ENCODE data around the gene FJX1.

Gene FJX1

DNA sequence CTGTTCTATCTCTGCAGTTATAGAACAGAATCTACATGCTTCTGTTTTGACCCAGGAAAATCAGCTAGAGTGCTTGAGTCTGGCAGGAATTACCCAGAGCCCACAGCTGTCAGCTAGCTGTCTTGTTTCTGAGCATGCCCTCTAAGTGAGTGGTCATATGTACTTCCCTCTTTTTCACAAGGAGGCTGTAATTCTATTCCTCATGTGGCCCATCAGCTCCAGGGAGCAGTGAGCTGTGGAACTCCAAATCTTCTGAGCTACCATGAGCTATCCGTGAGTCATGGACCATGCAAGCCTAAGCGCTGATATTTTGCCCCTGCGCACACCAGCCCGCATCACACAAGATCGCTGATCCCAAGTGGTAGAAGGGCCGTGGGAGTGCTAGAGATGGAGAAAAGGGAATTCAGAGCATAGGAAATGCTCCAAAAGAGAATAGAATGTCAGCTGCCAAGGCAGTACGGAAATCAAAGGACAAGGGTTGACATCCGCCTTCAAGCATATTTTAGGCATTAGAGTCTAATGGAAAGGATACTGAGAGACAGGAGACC, 5.4 kb downstream of the FJX1 start:
- no peaks in the 10 kb centered on the region for H3K9me3 ChIP-seq (ENCODE audit: control insufficient read depth, insufficient read depth, low read length)
- H3K4me3 ChIP-seq (ENCODE audit: low read length): no peak overlapping the region
- H3K9me2 ChIP-seq (replicated peaks; ENCODE audit: control insufficient read depth, low read length): no peaks in the 10 kb centered on the region
- no peak for TF ChIP-seq EZH2phosphoT487 (IDR thresholded peaks at IDR 0.05; ENCODE audit: borderline replicate concordance, low read length)
- TF ChIP-seq, protein P1, sequence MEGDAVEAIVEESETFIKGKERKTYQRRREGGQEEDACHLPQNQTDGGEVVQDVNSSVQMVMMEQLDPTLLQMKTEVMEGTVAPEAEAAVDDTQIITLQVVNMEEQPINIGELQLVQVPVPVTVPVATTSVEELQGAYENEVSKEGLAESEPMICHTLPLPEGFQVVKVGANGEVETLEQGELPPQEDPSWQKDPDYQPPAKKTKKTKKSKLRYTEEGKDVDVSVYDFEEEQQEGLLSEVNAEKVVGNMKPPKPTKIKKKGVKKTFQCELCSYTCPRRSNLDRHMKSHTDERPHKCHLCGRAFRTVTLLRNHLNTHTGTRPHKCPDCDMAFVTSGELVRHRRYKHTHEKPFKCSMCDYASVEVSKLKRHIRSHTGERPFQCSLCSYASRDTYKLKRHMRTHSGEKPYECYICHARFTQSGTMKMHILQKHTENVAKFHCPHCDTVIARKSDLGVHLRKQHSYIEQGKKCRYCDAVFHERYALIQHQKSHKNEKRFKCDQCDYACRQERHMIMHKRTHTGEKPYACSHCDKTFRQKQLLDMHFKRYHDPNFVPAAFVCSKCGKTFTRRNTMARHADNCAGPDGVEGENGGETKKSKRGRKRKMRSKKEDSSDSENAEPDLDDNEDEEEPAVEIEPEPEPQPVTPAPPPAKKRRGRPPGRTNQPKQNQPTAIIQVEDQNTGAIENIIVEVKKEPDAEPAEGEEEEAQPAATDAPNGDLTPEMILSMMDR (IDR thresholded peaks at IDR 0.05; ENCODE audit: low read depth, low read length, poor library complexity, severe bottlenecking): no peak
- H4K20me1 ChIP-seq (ENCODE audit: control insufficient read depth, insufficient read depth, low read depth, low read length): no peaks in the 10 kb centered on the region
- no peaks in the 10 kb centered on the region for H3K4me1 ChIP-seq (ENCODE audit: control insufficient read depth, low read length)
- H3K79me2 ChIP-seq (ENCODE audit: control insufficient read depth, low read length): no peaks in the 10 kb centered on the region
- H3K27me3 ChIP-seq (ENCODE audit: control insufficient read depth, low read length): peaks cover 22% of the 10 kb centered on the region
- H3K27ac ChIP-seq (ENCODE audit: low read depth, low read length): no peak overlapping the region
- H3K36me3 ChIP-seq (ENCODE audit: control insufficient read depth, low read length): no peaks in the 10 kb centered on the region
- H3F3A ChIP-seq (ENCODE audit: control insufficient read depth, insufficient read depth): no peaks in the 10 kb centered on the region
- H3K4me2 ChIP-seq (ENCODE audit: low read length): no peak overlapping the region

DNA sequence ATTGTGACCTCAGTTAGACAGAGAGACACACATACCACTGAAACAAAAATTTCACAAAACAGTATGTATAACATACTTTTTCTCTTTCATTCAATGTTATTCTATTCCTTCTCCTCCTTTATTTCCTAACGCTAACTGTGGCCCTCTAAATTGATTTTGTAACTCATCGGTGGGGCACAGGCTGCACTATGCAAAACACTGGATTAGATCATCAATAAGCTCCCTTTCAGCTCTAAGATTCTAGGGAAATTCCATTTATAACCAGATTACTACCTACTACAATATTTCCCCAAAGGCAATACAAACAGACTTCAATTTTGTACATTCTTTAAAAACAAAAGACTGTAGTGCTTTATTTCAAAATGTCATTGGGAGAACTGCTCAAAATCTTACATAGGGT, 6.1 kb downstream of the FJX1 start:
- TF ChIP-seq EZH2phosphoT487 (IDR thresholded peaks at IDR 0.05; ENCODE audit: borderline replicate concordance, low read length): no peak
- TF ChIP-seq, protein P1 (IDR thresholded peaks at IDR 0.05; ENCODE audit: low read depth, low read length, poor library complexity, severe bottlenecking): no peak
- H3K36me3 ChIP-seq (ENCODE audit: control insufficient read depth, low read length): no peaks in the 10 kb centered on the region
- peaks cover 16% of the 10 kb centered on the region for H3K27me3 ChIP-seq (ENCODE audit: control insufficient read depth, low read length)
- no peak overlapping the region for H3K27ac ChIP-seq (ENCODE audit: low read depth, low read length)
- no peak overlapping the region for H3K4me2 ChIP-seq (ENCODE audit: low read length)
- no peak overlapping the region for H3K4me3 ChIP-seq (ENCODE audit: low read length)
- H3K9me2 ChIP-seq (replicated peaks; ENCODE audit: control insufficient read depth, low read length): no peaks in the 10 kb centered on the region
- no peaks in the 10 kb centered on the region for H3K79me2 ChIP-seq (ENCODE audit: control insufficient read depth, low read length)
- H3K4me1 ChIP-seq (ENCODE audit: control insufficient read depth, low read length): no peaks in the 10 kb centered on the region
- no peaks in the 10 kb centered on the region for H3K9me3 ChIP-seq (ENCODE audit: control insufficient read depth, insufficient read depth, low read length)
- H4K20me1 ChIP-seq (ENCODE audit: control insufficient read depth, insufficient read depth, low read depth, low read length): no peaks in the 10 kb centered on the region
- H3F3A ChIP-seq (ENCODE audit: control insufficient read depth, insufficient read depth): no peaks in the 10 kb centered on the region

DNA sequence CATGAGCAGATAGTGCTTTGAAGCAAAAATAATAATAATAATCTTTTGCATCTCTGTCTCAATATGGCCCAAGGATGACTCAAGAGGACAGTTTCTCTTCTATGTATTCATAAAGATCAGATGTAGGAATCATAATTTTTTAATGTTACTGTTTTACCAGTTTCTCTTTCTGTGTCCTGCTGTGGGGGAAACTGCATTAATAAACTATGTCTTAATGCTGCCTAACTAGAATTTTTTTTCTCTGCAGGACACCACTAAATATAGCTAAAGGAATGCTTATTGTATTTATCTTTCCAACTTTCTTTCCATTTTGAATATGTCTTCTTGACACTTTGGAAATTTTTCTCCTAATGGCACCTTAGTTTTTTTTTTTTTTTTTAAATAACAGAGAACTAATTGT, 6.5 kb downstream of the FJX1 start:
- peaks cover 14% of the 10 kb centered on the region; the same call in 1 of the 2 replicates for H3K27me3 ChIP-seq (ENCODE audit: control insufficient read depth, low read length)
- H3K27ac ChIP-seq (ENCODE audit: low read depth, low read length): no peak overlapping the region
- H4K20me1 ChIP-seq (ENCODE audit: control insufficient read depth, insufficient read depth, low read depth, low read length): no peaks in the 10 kb centered on the region
- H3K4me3 ChIP-seq (ENCODE audit: low read length): no peak overlapping the region
- H3K9me2 ChIP-seq (replicated peaks; ENCODE audit: control insufficient read depth, low read length): no peaks in the 10 kb centered on the region
- TF ChIP-seq EZH2phosphoT487 (IDR thresholded peaks at IDR 0.05; ENCODE audit: borderline replicate concordance, low read length): no peak
- TF ChIP-seq, protein P1 (IDR thresholded peaks at IDR 0.05; ENCODE audit: low read depth, low read length, poor library complexity, severe bottlenecking): no peak
- no peaks in the 10 kb centered on the region for H3F3A ChIP-seq (ENCODE audit: control insufficient read depth, insufficient read depth)
- no peaks in the 10 kb centered on the region for H3K36me3 ChIP-seq (ENCODE audit: control insufficient read depth, low read length)
- no peaks in the 10 kb centered on the region for H3K79me2 ChIP-seq (ENCODE audit: control insufficient read depth, low read length)
- no peaks in the 10 kb centered on the region for H3K9me3 ChIP-seq (ENCODE audit: control insufficient read depth, insufficient read depth, low read length)
- H3K4me2 ChIP-seq (ENCODE audit: low read length): no peak overlapping the region
- no peaks in the 10 kb centered on the region for H3K4me1 ChIP-seq (ENCODE audit: control insufficient read depth, low read length)

All from DOHH2 (cell line).